Activated CD4-positive, alpha-beta memory T cell treated with anti-CD3 and anti-CD28 coated beads for 36 hours (primary cell): Measurements from ENCODE around the gene RXFP2. TPM values are rescaled to one million over a fixed set of nuclear protein-coding genes. Genes with fewer than 3 reads are reported as not detected.

Experiments
- CTCF ChIA-PET: fragments of 350-600 bp; sonication (Branson Sonifier 250); formaldehyde crosslinking; loops from one replicate; lab custom pipeline; 2021; ENCODE audit warnings: antibody characterized with exemption, inconsistent platforms; lab: Charles Lee
- POLR2A ChIA-PET: fragments of 350-600 bp; sonication (Branson Sonifier 250); formaldehyde crosslinking; loops from one replicate; lab custom pipeline; 2021; ENCODE audit warnings: antibody characterized with exemption; lab: Charles Lee
- DNase-seq: peaks from one replicate; pipeline ENCODE4 v3.0.0-alpha.2; 2020
- H3K27ac Mint-ChIP-seq: one replicate; pipeline ENCODE4 v1.8.0; 2021; ENCODE audit warnings: mixed read lengths
- H3K27me3 Mint-ChIP-seq: one replicate; pipeline ENCODE4 v1.8.0; 2021; ENCODE audit warnings: mixed read lengths
- H3K36me3 Mint-ChIP-seq: one replicate; pipeline ENCODE4 v1.8.0; 2021; ENCODE audit warnings: mixed read lengths
- H3K4me1 Mint-ChIP-seq: one replicate; pipeline ENCODE4 v1.8.0; 2021; ENCODE audit warnings: low read depth, mixed read lengths
- H3K4me3 Mint-ChIP-seq: one replicate; pipeline ENCODE4 v1.8.0; 2021; ENCODE audit warnings: mild to moderate bottlenecking, mixed read lengths
- H3K9me3 Mint-ChIP-seq: one replicate; pipeline ENCODE4 v1.8.0; 2021; ENCODE audit warnings: mixed read lengths
- intact Hi-C: fragments of 100-400 bp; cut with micrococcal nuclease; formaldehyde crosslinking; loops from one replicate; pipeline ENCODE4 v1.15.1; 2023
- total RNA-seq, 2 experiments: library from RNA; stranded (reverse); gene quantifications; one replicate each; pipeline ENCODE4 v1.2.3, GENCODE V29; 2021

The RXFP2 gene
- total RNA-seq, 2 experiments from 2014 or later: not detected

- Mint-ChIP-seq H3K36me3 (no peaks in the 10 kb centered on the region), H3K27me3 (no peaks in the 10 kb centered on the region), H3K4me3 (no peak overlapping the region), H3K27ac (no peak overlapping the region), H3K4me1 (peaks cover 13% of the 10 kb centered on the region), H3K9me3 (no peaks in the 10 kb centered on the region)
- intact Hi-C loops: no loop called here
- DNase-seq: no peak
- CTCF ChIA-PET: no interaction called here
- POLR2A ChIA-PET: no interaction called here
These were observed 34.2 kb downstream of the RXFP2 start for GRCh38 chr13:31773538-31773937.

GRCh38 chr13:31774186-31774750 is 34.9 kb downstream of the RXFP2 start:
- DNase-seq: no peak
- Mint-ChIP-seq H3K36me3 (no peaks in the 10 kb centered on the region), H3K4me1 (peaks cover 13% of the 10 kb centered on the region), H3K4me3 (no peak overlapping the region), H3K9me3 (no peaks in the 10 kb centered on the region), H3K27me3 (no peaks in the 10 kb centered on the region), H3K27ac (no peak overlapping the region)
- CTCF ChIA-PET: no interaction called here
- POLR2A ChIA-PET: no interaction called here
- intact Hi-C loops: no loop called here

- H3K4me1 Mint-ChIP-seq: peaks cover 13% of the 10 kb centered on the region
These were observed 35.8 kb downstream of the RXFP2 start for GRCh38 chr13:31775148-31775547.

GRCh38 chr13:31775686-31776085 is 36.4 kb downstream of the RXFP2 start:
- H3K27ac Mint-ChIP-seq: no peak overlapping the region
- H3K27me3 Mint-ChIP-seq: peaks cover 3% of the 10 kb centered on the region
- POLR2A ChIA-PET: no interaction called here
- H3K4me3 Mint-ChIP-seq: no peak overlapping the region
- CTCF ChIA-PET: no interaction called here
- no peaks in the 10 kb centered on the region for H3K9me3 Mint-ChIP-seq
- intact Hi-C loops: no loop called here
- H3K4me1 Mint-ChIP-seq: peaks cover 13% of the 10 kb centered on the region
- no peak for DNase-seq
- no peaks in the 10 kb centered on the region for H3K36me3 Mint-ChIP-seq

More at GRCh38 chr13:31775148-31775547, 35.8 kb downstream of the RXFP2 start:
- ChIA-PET CTCF (no interaction called here), POLR2A (no interaction called here)
- Mint-ChIP-seq H3K36me3 (no peaks in the 10 kb centered on the region), H3K9me3 (no peaks in the 10 kb centered on the region), H3K27me3 (peaks cover 3% of the 10 kb centered on the region), H3K4me3 (no peak overlapping the region), H3K27ac (no peak overlapping the region)
- intact Hi-C loops: no loop called here
- no peak for DNase-seq

- DNase-seq: no peak
- POLR2A ChIA-PET: no interaction called here
- peaks cover 6% of the 10 kb centered on the region for H3K27me3 Mint-ChIP-seq
These were observed 41.7 kb downstream of the RXFP2 start for GRCh38 chr13:31781064-31781463.

GRCh38 chr13:31786011-31786410 is 46.7 kb downstream of the RXFP2 start:
- DNase-seq: no peak
- Mint-ChIP-seq H3K27ac (no peak overlapping the region), H3K4me3 (no peak overlapping the region), H3K4me1 (no peaks in the 10 kb centered on the region), H3K9me3 (no peaks in the 10 kb centered on the region), H3K36me3 (no peaks in the 10 kb centered on the region), H3K27me3 (peaks cover 2% of the 10 kb centered on the region)
- intact Hi-C loops: no loop called here
- POLR2A ChIA-PET: no interaction called here
- CTCF ChIA-PET: no interaction called here

More at GRCh38 chr13:31781064-31781463, 41.7 kb downstream of the RXFP2 start:
- CTCF ChIA-PET: no interaction called here
- H3K27ac Mint-ChIP-seq: no peak overlapping the region
- no peak overlapping the region for H3K4me3 Mint-ChIP-seq
- H3K9me3 Mint-ChIP-seq: no peaks in the 10 kb centered on the region
- H3K36me3 Mint-ChIP-seq: no peaks in the 10 kb centered on the region
- no peaks in the 10 kb centered on the region for H3K4me1 Mint-ChIP-seq
- intact Hi-C loops: no loop called here

GRCh38 chr13:31790992-31791391 is 51.7 kb downstream of the RXFP2 start:
- no peak for DNase-seq
- H3K9me3 Mint-ChIP-seq: no peaks in the 10 kb centered on the region
- intact Hi-C loops: no loop called here
- no peaks in the 10 kb centered on the region for H3K4me1 Mint-ChIP-seq
- no peak overlapping the region for H3K4me3 Mint-ChIP-seq
- no peaks in the 10 kb centered on the region for H3K27me3 Mint-ChIP-seq
- H3K27ac Mint-ChIP-seq: no peak overlapping the region
- ChIA-PET CTCF (no interaction called here), POLR2A (no interaction called here)
- H3K36me3 Mint-ChIP-seq: no peaks in the 10 kb centered on the region

- H3K9me3 Mint-ChIP-seq: no peaks in the 10 kb centered on the region
- no peak overlapping the region for H3K4me3 Mint-ChIP-seq
- H3K36me3 Mint-ChIP-seq: no peaks in the 10 kb centered on the region
- ChIA-PET POLR2A (no interaction called here), CTCF (no interaction called here)
- DNase-seq: no peak
- intact Hi-C loops: no loop called here
- no peaks in the 10 kb centered on the region for H3K4me1 Mint-ChIP-seq
- no peak overlapping the region for H3K27ac Mint-ChIP-seq
- H3K27me3 Mint-ChIP-seq: no peaks in the 10 kb centered on the region
These were observed 53.9 kb downstream of the RXFP2 start for GRCh38 chr13:31793246-31793645.

GRCh38 chr13:31794452-31794851 is 55.1 kb downstream of the RXFP2 start:
- intact Hi-C loops: no loop called here
- H3K4me3 Mint-ChIP-seq: no peak overlapping the region
- H3K27me3 Mint-ChIP-seq: no peaks in the 10 kb centered on the region
- H3K36me3 Mint-ChIP-seq: no peaks in the 10 kb centered on the region
- ChIA-PET CTCF (no interaction called here), POLR2A (no interaction called here)
- H3K27ac Mint-ChIP-seq: no peak overlapping the region
- DNase-seq: no peak
- no peaks in the 10 kb centered on the region for H3K4me1 Mint-ChIP-seq
- no peaks in the 10 kb centered on the region for H3K9me3 Mint-ChIP-seq

GRCh38 chr13:31797154-31797775 is 57.9 kb downstream of the RXFP2 start:
- ChIA-PET POLR2A (no interaction called here), CTCF (interaction anchor here (1.2 kb wide), 1 partner anchor 561 kb away, joined by 3 read pairs; no protein-coding TSS in a partner anchor)
- no peaks in the 10 kb centered on the region for H3K36me3 Mint-ChIP-seq
- no peak for DNase-seq
- no peak overlapping the region for H3K4me3 Mint-ChIP-seq
- peaks cover 6% of the 10 kb centered on the region for H3K4me1 Mint-ChIP-seq
- H3K9me3 Mint-ChIP-seq: no peaks in the 10 kb centered on the region
- no peak overlapping the region for H3K27ac Mint-ChIP-seq
- H3K27me3 Mint-ChIP-seq: no peaks in the 10 kb centered on the region
- intact Hi-C loops: loop anchor here (5.0 kb wide), 1 partner anchor 365 kb away; no protein-coding TSS in a partner anchor

GRCh38 chr13:31798189-31798588 is 58.9 kb downstream of the RXFP2 start:
- Mint-ChIP-seq H3K27ac (no peak overlapping the region), H3K9me3 (no peaks in the 10 kb centered on the region), H3K27me3 (no peaks in the 10 kb centered on the region), H3K4me3 (no peak overlapping the region), H3K4me1 (peaks cover 12% of the 10 kb centered on the region), H3K36me3 (no peaks in the 10 kb centered on the region)
- CTCF ChIA-PET: interaction anchor here (1.2 kb wide), 1 partner anchor 562 kb away, joined by 3 read pairs; no protein-coding TSS in a partner anchor
- intact Hi-C loops: loop anchor here (5.0 kb wide), 1 partner anchor 366 kb away; no protein-coding TSS in a partner anchor
- POLR2A ChIA-PET: no interaction called here
- DNase-seq: no peak

- Mint-ChIP-seq H3K4me3 (no peak overlapping the region), H3K9me3 (no peaks in the 10 kb centered on the region), H3K4me1 (peaks cover 17% of the 10 kb centered on the region), H3K36me3 (no peaks in the 10 kb centered on the region), H3K27ac (no peak overlapping the region), H3K27me3 (no peaks in the 10 kb centered on the region)
- ChIA-PET CTCF (no interaction called here), POLR2A (no interaction called here)
- intact Hi-C loops: no loop called here
- no peak for DNase-seq
These were observed 61.8 kb downstream of the RXFP2 start for GRCh38 chr13:31801088-31801487.

GRCh38 chr13:31803311-31803710 is 64.0 kb downstream of the RXFP2 start:
- Mint-ChIP-seq H3K36me3 (no peaks in the 10 kb centered on the region), H3K4me1 (peaks cover 30% of the 10 kb centered on the region), H3K9me3 (no peaks in the 10 kb centered on the region), H3K4me3 (no peak overlapping the region), H3K27me3 (no peaks in the 10 kb centered on the region), H3K27ac (no peak overlapping the region)
- intact Hi-C loops: no loop called here
- DNase-seq: no peak
- CTCF ChIA-PET: no interaction called here
- POLR2A ChIA-PET: no interaction called here
